ENCODE measurements around the gene PTRHD1.

GRCh38 chr2:24768601-24769000, 24.6 kb downstream of the PTRHD1 start:
- TF ChIP-seq RFX5 (IDR thresholded peaks at IDR 0.05; ENCODE audit: low read length) (no peak), RAD21 (IDR thresholded peaks at IDR 0.05; ENCODE audit: low read length) (no peak), TAF1 (IDR thresholded peaks at IDR 0.05; ENCODE audit: borderline replicate concordance, low read depth, low read length) (no peak), CTCF (IDR thresholded peaks at IDR 0.05) (no peak), JUND (IDR thresholded peaks at IDR 0.05) (no peak), YY1 (IDR thresholded peaks at IDR 0.05; ENCODE audit: low read depth) (no peak), SMC3 (IDR thresholded peaks at IDR 0.05; ENCODE audit: low read depth, low read length) (no peak), MXI1 (IDR thresholded peaks at IDR 0.05; ENCODE audit: low read depth, low read length) (no peak), USF2 (IDR thresholded peaks at IDR 0.05; ENCODE audit: borderline replicate concordance, low read depth, low read length) (no peak), ELF1 (IDR thresholded peaks at IDR 0.05) (no peak), ZBTB33 (IDR thresholded peaks at IDR 0.05; ENCODE audit: borderline replicate concordance, low read depth) (no peak)
